Muscle of back (tissue), 11 donors: ENCODE measurements around the gene DYNLT1. TPM values are rescaled to one million over a fixed set of nuclear protein-coding genes. Genes with fewer than 3 reads are reported as not detected.
"Not testable (repeated sequence)": the region's sequence is repeated elsewhere in the genome, so short reads cannot be mapped to it uniquely, and the experiment has no call there.

ENCODE experiments used
- DNase-seq, 3 donors: peaks; one replicate each; pipeline versions ENCODE4 v3.0.0 to v3.0.0-alpha.2; 2013
- polyA plus RNA-seq, 10 donors: library from polyadenylated mRNA; unstranded; fragments of 120-200 nt; gene quantifications; one replicate each; pipeline ENCODE4 v1.2.1, GENCODE V29; 2013; ENCODE audit not compliant: insufficient read length in 10 of 10

The DYNLT1 gene
- polyA plus RNA-seq, 10 donors: 76.5 to 98.4 (median 89.7) TPM

DNA sequence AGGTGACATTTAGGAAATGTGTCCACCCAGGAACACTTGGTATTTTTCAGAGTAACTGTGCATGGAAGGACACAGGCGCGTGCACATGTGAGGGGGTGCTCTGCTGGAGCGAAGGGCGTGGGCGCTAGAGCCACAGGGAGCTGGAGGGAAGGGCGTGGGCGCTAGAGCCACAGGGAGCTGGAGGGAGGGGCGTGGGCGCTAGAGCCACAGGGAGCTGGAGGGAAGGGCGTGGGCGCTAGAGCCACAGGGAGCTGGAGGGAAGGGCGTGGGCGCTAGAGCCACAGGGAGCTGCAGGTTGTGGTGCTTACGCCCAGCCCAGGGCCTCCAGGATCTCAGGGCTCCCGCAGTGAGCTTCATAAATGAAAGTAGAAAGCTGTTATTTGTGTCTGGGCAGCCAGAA, 38.5 kb downstream of the DYNLT1 start:
- DNase-seq: not testable (repeated sequence)

DNA sequence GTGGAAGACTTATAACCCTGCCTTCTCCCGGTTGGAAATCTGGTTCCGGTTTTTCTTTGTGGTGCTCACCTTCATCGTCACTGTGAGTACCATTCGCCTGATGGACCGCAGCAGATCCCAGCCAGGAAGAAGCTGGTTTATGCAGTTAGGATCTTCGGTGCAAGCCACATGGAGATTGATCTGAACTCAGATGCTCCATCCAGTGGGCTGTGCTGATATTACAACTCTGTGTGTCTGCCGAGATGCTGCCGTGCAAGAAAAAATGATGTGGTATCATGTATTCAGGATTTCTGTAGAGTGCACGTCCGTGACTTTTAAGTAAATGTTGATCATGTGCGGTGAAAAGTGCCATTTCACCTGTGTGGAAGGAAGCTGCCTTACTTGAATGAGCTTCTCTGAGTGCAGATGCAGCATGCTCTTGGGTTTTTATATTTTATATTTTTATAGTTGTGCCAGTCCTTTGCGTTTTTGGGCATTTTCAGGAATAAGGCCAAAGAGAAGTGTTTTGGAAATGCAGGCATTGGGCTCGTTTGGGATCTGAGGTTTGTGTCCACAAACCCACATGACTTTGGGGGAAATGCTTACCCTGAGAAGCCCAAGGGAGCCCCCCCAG, 39.2 kb downstream of the DYNLT1 start:
- peak; percentile 50 to 80 (median 54) for DNase-seq

DNA sequence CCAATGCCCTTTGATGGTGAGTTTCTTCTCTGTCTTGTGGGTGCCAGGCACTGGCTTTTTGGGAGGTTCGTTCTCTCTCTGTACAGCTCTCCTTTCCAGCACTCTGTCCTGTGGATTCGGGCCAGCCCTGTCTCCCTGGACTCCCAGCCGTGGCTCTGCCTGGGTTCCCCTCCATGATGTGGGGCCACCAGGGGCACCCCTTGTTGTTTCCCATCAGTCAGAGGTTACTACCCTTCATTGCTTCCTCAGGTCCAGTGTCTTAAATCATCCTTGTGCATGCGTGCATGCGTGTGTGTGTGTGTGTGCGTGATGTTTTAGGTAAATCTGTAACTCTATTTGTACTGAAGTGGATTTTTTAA, 40.5 kb downstream of the DYNLT1 start:
- no peak for DNase-seq

DNA sequence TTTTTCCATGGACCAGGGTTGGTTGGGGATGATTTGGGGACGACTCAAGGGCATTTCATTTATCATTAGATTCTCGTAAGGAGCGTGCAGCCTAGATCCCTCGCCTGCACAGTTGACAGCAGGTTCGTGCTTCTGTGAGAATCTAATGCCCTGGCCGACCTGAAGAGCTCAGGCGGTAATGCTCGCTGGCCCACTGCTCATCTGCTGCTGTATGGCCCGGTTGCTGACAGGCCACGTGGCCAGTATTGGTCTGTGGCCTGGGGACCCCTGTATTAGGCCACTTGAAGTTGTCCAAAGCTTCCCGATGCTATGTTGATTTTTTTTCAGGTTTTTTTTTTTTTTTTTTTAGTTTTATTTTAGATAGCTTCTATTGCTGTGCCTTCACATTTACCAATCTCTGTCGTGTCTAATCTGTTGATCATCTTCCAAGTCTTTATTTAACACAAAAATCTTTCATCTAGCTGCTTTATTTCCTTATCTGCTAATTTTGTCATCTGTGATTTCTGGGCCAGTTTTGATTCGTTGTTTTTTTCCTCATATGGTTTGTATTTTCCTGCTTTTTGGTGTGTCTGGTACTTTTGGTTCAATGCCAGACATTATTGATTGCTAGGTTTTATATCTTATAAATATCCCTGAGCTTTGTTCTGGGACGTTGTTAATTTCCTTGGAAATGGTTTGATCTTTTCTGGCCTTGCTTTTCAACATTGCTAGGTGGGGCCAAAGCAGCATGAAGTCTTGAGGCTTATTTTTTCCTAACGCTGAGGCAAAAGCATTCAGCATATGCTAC, 41.1 kb downstream of the DYNLT1 start:
- DNase-seq: no peak

DNA sequence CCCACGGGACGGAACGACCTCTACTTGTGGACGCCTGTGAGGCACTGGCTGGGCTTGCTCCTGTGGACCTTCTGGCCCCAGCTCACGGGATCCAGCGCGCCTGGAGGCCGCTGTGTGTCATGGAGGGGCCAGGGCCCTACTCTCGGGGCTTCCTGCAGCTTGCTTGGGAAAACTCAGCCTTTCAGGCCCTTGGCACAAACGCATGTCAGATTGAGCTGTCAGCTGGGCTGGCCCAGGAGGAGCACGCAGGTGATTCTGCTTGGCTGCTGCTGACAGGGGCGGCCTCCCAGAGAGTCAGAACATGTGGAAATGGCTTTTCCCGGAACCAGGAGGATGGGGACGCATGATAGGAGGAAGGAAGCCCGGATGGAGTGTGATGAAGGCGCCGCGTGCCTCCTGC, 44.9 kb downstream of the DYNLT1 start:
- no peak for DNase-seq

DNA sequence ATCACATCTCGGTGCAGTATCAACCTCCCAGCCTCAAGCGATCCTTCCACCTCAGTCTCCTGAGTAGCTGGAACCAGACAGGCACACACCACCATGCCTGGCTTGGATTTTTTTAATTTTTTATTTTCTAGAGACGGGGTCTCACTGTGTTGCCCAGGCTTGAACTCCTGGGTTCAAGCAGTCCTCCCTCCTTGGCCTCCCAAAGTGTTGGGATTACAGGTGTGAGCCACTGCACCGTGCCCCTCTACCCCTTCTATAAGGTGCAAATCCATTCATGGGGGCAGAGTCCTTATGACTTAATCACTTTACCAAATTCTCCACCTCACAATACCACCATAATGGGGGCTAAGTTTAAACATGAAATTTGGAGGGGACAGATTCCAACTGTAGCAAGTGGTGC, 47.0 kb downstream of the DYNLT1 start:
- DNase-seq: no peak

DNA sequence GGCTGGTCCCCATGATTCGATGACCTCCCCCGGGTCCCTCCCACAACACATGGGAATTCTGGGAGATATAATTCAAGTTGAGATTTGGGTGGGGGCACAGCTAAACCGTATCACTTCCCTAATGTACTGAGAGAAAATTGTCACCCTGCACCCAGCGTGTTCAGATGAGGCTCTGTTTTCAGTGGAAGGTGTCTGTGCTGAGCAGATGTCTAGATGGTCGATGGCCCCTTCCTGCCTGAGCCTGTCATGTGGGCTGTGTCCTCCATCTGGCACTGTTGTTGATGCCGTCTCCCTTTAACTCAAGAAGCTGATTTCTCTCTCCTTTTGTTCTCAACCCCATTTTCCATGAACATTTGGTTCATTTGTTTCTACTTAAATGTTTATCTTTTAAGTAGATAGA, 47.7 kb downstream of the DYNLT1 start:
- no peak for DNase-seq

GRCh38 chr6:158595223-158595622, 49.3 kb downstream of the DYNLT1 start:
- DNase-seq: no peak

GRCh38 chr6:158593670-158594069, 50.9 kb downstream of the DYNLT1 start:
- DNase-seq: no peak

DNA sequence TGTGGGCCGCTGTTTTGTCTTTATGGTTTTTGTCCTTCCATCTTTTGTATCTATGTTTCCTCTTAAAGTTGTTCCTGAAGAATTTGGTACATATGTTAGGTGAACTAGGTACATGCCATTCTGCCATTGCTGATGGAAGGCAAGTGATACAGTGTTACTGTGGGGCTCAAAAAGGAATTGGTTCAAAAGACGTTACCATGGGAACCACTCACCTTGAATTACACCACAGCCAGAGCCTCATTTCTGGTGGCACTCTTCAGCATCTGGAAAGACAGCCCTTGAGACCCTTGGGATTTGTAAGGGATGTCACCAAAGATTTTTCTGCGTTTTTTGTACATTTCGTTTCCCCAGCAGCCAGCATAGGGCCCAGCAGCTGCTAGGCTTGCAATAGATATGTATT, 52.7 kb downstream of the DYNLT1 start:
- DNase-seq: no peak

DNA sequence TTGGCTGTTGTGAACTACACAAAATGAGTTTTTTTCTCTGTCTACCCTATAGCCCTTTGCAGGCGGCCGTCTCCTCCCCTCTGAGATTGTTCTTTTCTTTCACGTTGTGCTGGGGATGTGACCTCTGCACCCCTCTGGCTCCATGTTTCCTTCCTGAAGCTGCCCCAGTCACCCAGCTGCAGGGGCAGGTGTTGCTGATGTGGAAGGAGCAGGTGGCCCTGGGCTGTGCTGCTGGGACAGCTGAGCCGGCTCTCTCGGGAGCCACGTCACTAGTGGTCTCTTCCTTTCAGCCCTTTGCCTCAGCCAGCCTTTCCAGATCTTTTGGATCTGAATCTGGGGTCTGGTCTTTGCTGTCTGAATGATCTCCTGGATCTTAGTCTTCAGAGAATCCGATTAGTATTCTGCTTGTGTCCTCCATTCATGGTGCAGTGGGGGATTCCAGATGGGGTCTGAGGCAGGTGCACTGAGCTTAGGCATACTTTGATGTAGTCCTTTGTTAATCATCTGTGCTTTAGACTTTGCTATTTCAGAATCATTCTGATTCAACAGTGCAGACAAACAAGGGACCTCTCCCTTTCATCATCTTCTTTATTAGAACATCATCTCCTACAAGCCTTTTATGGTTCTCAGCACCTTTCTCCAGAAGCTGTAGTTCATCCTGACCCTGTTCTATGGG, 53.3 kb downstream of the DYNLT1 start:
- DNase-seq: peak in 1 of 3 donors; percentile 18

- no peak for DNase-seq
These were observed 55.2 kb downstream of the DYNLT1 start for GRCh38 chr6:158589366-158589765.

GRCh38 chr6:158586652-158587051, 57.9 kb downstream of the DYNLT1 start:
- DNase-seq: no peak

Other genes starting within 250 kb of the DYNLT1 start
- 10 to 100 TPM; 14.0 to 21.5 (median 19.2) TPM for gene TMEM181, start 84.7 kb downstream of the DYNLT1 start, polyA plus RNA-seq
- gene SYTL3, start 5.3 kb upstream of the DYNLT1 start, polyA plus RNA-seq: 10 to 100 TPM in 1 of 10 donors, 1 to 10 TPM in 9; 3.8 to 11.8 (median 7.2) TPM
- 10 to 100 TPM; 21.5 to 50.8 (median 29.2) TPM for gene EZR, start 174.6 kb upstream of the DYNLT1 start, polyA plus RNA-seq